MCF 10A (cell line): ENCODE results near the gene ZNF26. TPM values are rescaled to one million over a fixed set of nuclear protein-coding genes. Genes with fewer than 3 reads are reported as not detected.

ENCODE experiments used
- BruUV-seq: library from RNA; stranded (reverse); fragments of 400-500 nt; replicated peaks from 2 replicates; lab custom pipeline; 2021; lab: Mats Ljungman, UMichigan
- CTCF ChIA-PET: fragments of 300-600 bp; sonication (Branson Sonifier 250); formaldehyde crosslinking; extraction: SDS; loops from one replicate; lab custom pipeline; 2021; ENCODE audit warnings: antibody characterized with exemption, inconsistent platforms; lab: Yijun Ruan, JAX
- POLR2A ChIA-PET: fragments of 300-600, 350-650 bp; sonication (Branson Sonifier 250); formaldehyde crosslinking; extraction: SDS; loops from one replicate; lab custom pipeline; 2020; ENCODE audit warnings: antibody characterized with exemption, inconsistent platforms; lab: Yijun Ruan, JAX
- DNase-seq: peaks from one replicate; pipeline ENCODE4 v3.0.0-alpha.2; 2018; ENCODE audit not compliant: unreplicated experiment
- H3K27ac Mint-ChIP-seq: one replicate; pipeline ENCODE4 v1.8.0; 2022; ENCODE audit warnings: mild to moderate bottlenecking, low read depth, mixed read lengths; ENCODE audit not compliant: unreplicated experiment
- H3K27me3 Mint-ChIP-seq: one replicate; pipeline ENCODE4 v1.8.0; 2022; ENCODE audit warnings: mixed read lengths; ENCODE audit not compliant: insufficient read depth, unreplicated experiment
- H3K36me3 Mint-ChIP-seq: one replicate; pipeline ENCODE4 v1.8.0; 2022; ENCODE audit warnings: mild to moderate bottlenecking, moderate library complexity, mixed read lengths; ENCODE audit not compliant: insufficient read depth, unreplicated experiment
- H3K4me1 Mint-ChIP-seq: one replicate; pipeline ENCODE4 v1.8.0; 2022; ENCODE audit warnings: mixed read lengths; ENCODE audit not compliant: insufficient read depth, unreplicated experiment
- H3K4me3 Mint-ChIP-seq: one replicate; pipeline ENCODE4 v1.8.0; 2022; ENCODE audit warnings: mild to moderate bottlenecking, moderate library complexity, mixed read lengths; ENCODE audit not compliant: unreplicated experiment
- H3K9me3 Mint-ChIP-seq: one replicate; pipeline ENCODE4 v1.8.0; 2022; ENCODE audit warnings: mixed read lengths; ENCODE audit not compliant: unreplicated experiment
- intact Hi-C: fragments of 100-400 bp; cut with micrococcal nuclease; formaldehyde crosslinking; loops from 2 replicates; pipeline ENCODE4 v1.14.1; 2022
- total RNA-seq: library from RNA; stranded (reverse); gene quantifications from 2 replicates; pipeline ENCODE4 v1.2.3, GENCODE V29; 2022
- TF ChIP-seq, protein P1 (sequence below): fragments of 200-600 bp; IDR thresholded peaks from one replicate; pipeline ENCODE4 v1.8.0; 2022; ENCODE audit warnings: antibody characterized with exemption, mild to moderate bottlenecking; ENCODE audit not compliant: unreplicated experiment

The ZNF26 gene
- total RNA-seq, 1 experiment from 2014 or later = 18.7 TPM

GRCh38 chr12:132986885-132987225 is 688 bp downstream of the ZNF26 start:
- no peak for DNase-seq
- TF ChIP-seq, protein P1, sequence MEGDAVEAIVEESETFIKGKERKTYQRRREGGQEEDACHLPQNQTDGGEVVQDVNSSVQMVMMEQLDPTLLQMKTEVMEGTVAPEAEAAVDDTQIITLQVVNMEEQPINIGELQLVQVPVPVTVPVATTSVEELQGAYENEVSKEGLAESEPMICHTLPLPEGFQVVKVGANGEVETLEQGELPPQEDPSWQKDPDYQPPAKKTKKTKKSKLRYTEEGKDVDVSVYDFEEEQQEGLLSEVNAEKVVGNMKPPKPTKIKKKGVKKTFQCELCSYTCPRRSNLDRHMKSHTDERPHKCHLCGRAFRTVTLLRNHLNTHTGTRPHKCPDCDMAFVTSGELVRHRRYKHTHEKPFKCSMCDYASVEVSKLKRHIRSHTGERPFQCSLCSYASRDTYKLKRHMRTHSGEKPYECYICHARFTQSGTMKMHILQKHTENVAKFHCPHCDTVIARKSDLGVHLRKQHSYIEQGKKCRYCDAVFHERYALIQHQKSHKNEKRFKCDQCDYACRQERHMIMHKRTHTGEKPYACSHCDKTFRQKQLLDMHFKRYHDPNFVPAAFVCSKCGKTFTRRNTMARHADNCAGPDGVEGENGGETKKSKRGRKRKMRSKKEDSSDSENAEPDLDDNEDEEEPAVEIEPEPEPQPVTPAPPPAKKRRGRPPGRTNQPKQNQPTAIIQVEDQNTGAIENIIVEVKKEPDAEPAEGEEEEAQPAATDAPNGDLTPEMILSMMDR = no peak
- ChIA-PET POLR2A (interaction anchor here (0.7 to 3.7 kb wide), 19 partner anchors 9 to 235 kb away, joined by 3 to 23 read pairs (median 5); partner anchors contain the start of genes ANKLE2, CHFR, GOLGA3 and ZNF10), CTCF (interaction anchor here (0.6 to 0.7 kb wide), 2 partner anchors 17 to 106 kb away, joined by 3 read pairs; no protein-coding TSS in a partner anchor)
- no TSS peak for BruUV-seq
- H3K27ac Mint-ChIP-seq = peak overlapping the region; percentile 94
- H3K4me1 Mint-ChIP-seq = peaks cover 9% of the 10 kb centered on the region
- peaks cover 6% of the 10 kb centered on the region for H3K9me3 Mint-ChIP-seq
- peaks cover 14% of the 10 kb centered on the region for H3K36me3 Mint-ChIP-seq
- intact Hi-C loops = loop anchor here (1.0 to 2.0 kb wide), 3 partner anchors 50 to 194 kb away; partner anchors contain the start of genes ZNF140, ZNF268 and ZNF84
- H3K4me3 Mint-ChIP-seq = peak overlapping the region; percentile 87
- H3K27me3 Mint-ChIP-seq = no peaks in the 10 kb centered on the region

GRCh38 chr12:132998741-132999140 is 12.6 kb downstream of the ZNF26 start:
- H3K27me3 Mint-ChIP-seq = no peaks in the 10 kb centered on the region
- H3K27ac Mint-ChIP-seq = no peak overlapping the region
- ChIA-PET POLR2A (interaction anchor here (1.5 kb wide), 1 partner anchor 12 kb away, joined by 10 read pairs; the partner anchor contains the start of gene ZNF26), CTCF (no interaction called here)
- peaks cover 21% of the 10 kb centered on the region for H3K36me3 Mint-ChIP-seq
- TF ChIP-seq, protein P1 = no peak
- no peaks in the 10 kb centered on the region for H3K4me1 Mint-ChIP-seq
- no peak overlapping the region for H3K4me3 Mint-ChIP-seq
- DNase-seq = no peak
- no TSS peak for BruUV-seq
- H3K9me3 Mint-ChIP-seq = peaks cover 20% of the 10 kb centered on the region
- intact Hi-C loops = no loop called here

DNA sequence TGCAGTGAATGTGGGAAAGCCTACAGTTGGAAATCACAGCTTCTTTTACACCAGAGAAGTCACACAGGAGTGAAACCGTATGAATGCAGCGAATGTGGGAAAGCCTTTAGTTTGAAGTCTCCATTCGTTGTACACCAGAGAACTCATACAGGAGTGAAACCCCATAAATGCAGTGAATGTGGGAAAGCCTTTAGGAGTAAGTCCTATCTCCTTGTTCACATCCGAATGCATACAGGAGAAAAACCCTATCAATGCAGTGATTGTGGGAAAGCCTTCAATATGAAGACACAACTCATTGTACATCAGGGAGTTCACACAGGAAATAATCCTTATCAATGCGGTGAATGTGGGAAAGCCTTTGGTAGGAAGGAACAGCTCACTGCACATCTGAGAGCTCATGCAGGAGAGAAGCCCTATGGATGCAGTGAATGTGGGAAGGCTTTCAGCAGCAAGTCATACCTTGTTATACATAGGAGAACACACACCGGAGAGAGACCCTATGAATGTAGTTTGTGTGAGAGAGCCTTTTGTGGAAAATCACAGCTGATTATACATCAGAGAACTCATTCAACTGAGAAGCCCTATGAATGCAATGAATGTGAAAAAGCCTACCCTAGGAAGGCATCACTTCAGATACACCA is 24.6 kb downstream of the ZNF26 start:
- no peaks in the 10 kb centered on the region for H3K4me1 Mint-ChIP-seq
- peaks cover 75% of the 10 kb centered on the region for H3K36me3 Mint-ChIP-seq
- H3K9me3 Mint-ChIP-seq = peaks cover 28% of the 10 kb centered on the region
- no peak overlapping the region for H3K4me3 Mint-ChIP-seq
- ChIA-PET POLR2A (interaction anchor here (1.6 kb wide), 1 partner anchor 24 kb away, joined by 7 read pairs; the partner anchor contains the start of gene ZNF26), CTCF (interaction anchor here (0.6 kb wide), 1 partner anchor 47 kb away, joined by 3 read pairs; no protein-coding TSS in a partner anchor)
- no TSS peak for BruUV-seq
- no peak for DNase-seq
- intact Hi-C loops = no loop called here
- no peak overlapping the region for H3K27ac Mint-ChIP-seq
- TF ChIP-seq, protein P1 = no peak
- no peaks in the 10 kb centered on the region for H3K27me3 Mint-ChIP-seq

GRCh38 chr12:133023566-133023965 is 37.4 kb downstream of the ZNF26 start:
- Mint-ChIP-seq H3K9me3 (peaks cover 21% of the 10 kb centered on the region), H3K4me1 (no peaks in the 10 kb centered on the region), H3K4me3 (no peak overlapping the region), H3K27me3 (no peaks in the 10 kb centered on the region), H3K36me3 (peaks cover 10% of the 10 kb centered on the region), H3K27ac (no peak overlapping the region)
- ChIA-PET POLR2A (no interaction called here), CTCF (interaction anchor here (1.1 kb wide), 1 partner anchor 17 kb away, joined by 3 read pairs; no protein-coding TSS in a partner anchor)
- DNase-seq = no peak
- intact Hi-C loops = no loop called here
- TF ChIP-seq, protein P1 = no peak
- no TSS peak for BruUV-seq
